A204.1 (cell line): ENCODE measurements around the gene ARHGEF40.

Experiments
- FAIRE-seq: peaks from 2 replicates; lab custom pipeline; 2012; peaks lifted over from hg19 to GRCh38; lab: Jason Lieb, UNC

Gene ARHGEF40

DNA sequence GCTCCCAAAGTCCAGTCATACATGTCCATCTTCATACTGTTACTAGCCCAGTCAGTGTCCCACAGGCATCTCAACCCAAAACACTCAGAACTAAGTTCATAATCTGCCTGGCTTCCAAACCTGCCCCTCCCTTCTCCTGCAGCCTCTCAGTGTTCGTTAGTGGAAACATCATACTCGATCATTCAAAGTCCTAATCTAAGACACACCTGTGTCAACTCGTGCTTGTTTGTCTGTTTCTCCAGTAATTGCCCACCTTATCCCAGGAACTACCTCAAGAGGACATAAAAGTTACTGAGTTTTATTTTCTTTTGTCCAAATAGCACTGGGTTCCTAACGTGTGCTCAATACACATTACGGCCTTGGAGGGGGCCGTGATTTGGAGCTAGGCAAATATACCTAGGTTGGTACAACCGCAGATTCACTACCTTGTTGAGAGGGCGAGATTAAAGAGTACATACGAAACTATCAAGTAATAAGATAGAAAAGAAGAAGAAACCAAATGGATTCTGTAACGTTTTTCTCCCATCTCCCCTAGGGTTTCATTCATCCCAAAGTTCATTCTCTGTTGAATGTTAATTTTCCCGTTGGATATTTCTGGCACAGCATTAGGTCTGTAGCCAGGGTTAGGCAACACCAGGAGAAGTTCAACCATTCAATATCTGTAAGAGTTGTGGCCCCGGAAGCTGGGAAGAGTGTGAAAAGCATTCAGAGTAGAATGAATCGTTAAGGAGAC lies 9.3 kb upstream of the ARHGEF40 start:
- no peak for FAIRE-seq

DNA sequence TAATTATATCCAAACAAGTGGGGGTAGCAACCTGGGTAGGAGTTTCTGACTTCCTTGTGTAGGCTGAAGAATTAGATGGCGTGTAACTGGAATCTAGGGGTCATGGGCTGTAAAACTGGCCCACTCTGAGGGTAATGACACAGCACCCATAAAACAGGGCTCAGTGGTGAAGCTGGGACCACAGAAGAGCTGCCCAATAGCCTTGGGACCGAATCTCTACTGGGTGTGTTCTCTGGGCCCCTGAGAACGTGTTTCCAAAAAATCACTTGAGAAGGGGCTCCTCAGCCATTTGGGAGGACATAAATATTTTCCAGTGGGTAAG lies 8.8 kb upstream of the ARHGEF40 start:
- no peak for FAIRE-seq

- no peak for FAIRE-seq
These were observed 6.6 kb upstream of the ARHGEF40 start for GRCh38 chr14:21063479-21063878.

GRCh38 chr14:21066882-21067502 lies 3.1 kb upstream of the ARHGEF40 start:
- no peak for FAIRE-seq

DNA sequence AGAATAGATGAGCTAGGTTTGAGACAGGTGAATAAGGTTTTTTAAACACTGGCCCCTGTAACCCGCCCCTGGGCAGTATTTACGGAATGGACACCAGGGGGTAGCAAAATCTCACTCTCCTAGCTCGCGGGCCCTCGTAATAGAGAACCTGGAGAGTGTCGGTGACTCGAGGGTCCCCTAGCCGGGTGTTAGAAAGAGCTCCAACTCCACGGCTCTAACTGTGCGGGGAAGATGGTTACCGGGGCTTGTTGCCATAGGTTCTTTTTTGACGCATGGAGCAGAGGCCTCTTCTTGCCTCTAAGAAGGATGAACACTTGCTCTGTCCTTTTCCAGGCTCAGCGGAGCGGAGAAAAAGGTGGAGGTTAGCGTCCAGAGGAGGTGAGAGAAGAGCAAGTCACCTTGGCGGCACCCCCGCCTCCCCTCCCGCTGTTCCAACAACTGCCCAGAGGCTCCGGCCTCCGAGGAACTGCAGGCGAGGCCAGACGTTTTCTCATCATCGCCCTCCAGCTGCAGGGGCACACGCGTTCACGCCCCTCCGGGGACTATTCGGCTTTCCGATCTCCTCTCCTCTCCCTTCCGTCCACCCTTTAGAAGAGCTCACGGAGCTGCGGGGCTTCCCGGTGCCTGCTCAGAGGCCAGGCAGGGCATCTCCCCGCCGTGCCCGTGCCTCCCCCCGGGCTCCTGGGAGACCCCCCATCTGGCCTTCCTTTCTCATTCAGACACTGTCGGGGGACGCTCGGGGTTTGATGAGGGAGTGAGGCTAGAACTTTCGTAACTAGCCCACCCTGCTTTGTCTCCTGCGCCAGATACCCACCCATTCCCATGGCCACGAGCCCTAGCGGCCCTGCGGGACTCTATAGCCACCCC lies 1.4 kb upstream of the ARHGEF40 start:
- no peak for FAIRE-seq

GRCh38 chr14:21069388-21070082 lies 569 bp upstream of the ARHGEF40 start:
- no peak for FAIRE-seq

DNA sequence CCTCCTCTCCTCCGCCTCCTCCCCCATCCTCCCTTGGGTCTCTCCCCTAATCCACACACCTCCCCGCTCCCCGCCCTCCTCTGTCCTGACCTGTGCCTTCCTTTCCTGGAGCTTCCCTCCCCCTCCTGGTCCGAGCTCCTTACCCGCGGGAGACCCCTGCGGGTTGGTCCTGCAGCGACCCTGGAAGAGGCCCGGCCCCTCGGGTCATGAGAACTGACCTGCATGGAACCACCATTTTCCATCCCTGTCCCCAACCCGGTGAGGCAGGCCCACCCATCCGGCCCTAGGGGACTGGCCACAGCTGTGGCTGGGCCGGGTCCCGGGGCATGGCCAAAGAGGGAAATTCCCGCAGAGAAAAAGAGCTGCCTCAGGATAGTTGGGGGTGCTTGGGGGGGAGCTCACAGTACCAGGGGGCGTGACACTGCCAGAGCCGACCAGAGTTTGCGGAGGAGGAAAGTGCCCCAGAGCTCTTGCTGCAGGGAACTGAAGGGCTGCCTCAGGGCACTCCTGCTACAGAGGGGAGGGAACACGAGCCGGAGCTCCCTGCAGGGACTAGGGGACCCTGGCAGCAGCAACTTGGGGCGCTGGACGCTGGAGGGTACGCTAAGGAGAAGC lies 613 bp downstream of the ARHGEF40 start:
- no peak for FAIRE-seq

GRCh38 chr14:21071225-21072030 lies 1.3 kb downstream of the ARHGEF40 start:
- no peak for FAIRE-seq

DNA sequence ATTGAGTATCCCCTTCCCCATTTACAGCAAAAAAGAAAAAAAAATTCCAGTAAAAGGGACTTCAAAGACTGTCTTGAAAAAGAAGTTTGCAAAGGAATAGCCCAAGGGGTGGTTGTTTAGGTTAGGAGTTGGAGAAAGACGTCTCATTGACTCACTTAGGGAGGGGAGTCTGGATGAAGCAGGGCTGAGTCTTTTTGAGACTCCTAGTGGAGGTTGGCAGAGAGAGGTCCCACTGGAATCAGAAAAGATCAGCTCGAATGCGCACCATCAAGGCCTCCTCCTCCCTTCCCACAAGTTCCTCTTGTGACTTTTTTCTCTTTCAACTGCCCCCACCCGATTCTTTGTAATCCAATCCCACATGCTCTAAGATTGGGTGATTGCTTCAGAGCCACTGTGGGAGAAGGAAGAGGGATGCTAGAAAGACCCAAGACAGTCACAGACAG lies 1.9 kb downstream of the ARHGEF40 start:
- no peak for FAIRE-seq

DNA sequence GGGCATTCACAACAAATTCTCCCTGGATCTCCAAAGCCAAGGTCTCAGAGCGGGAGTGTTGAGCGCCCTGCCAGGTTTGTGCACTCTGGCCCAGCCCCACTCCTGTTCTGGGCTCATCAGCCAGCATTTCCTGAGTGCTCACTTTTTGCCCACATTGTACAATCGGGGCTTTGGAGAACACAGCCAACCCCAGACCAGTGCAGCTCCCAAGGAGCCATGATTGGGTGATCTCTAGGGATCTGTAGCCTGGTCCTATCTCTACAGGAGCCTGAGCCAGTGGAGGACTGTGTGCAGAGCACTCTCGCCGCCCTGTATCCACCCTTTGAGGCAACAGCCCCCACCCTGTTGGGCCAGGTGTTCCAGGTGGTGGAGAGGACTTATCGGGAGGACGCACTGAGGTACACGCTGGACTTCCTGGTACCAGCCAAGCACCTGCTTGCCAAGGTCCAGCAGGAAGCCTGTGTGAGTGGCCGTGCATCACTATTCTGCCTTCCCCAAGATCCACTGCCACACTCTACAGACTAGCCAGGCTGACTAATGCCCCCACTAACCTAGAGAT lies 2.8 kb downstream of the ARHGEF40 start:
- no peak for FAIRE-seq

- no peak for FAIRE-seq
These were observed 3.8 kb downstream of the ARHGEF40 start for GRCh38 chr14:21073921-21074320.

- no peak for FAIRE-seq
These were observed 4.5 kb downstream of the ARHGEF40 start for GRCh38 chr14:21074398-21075272.

GRCh38 chr14:21075719-21076437 lies 5.8 kb downstream of the ARHGEF40 start:
- FAIRE-seq = no peak

DNA sequence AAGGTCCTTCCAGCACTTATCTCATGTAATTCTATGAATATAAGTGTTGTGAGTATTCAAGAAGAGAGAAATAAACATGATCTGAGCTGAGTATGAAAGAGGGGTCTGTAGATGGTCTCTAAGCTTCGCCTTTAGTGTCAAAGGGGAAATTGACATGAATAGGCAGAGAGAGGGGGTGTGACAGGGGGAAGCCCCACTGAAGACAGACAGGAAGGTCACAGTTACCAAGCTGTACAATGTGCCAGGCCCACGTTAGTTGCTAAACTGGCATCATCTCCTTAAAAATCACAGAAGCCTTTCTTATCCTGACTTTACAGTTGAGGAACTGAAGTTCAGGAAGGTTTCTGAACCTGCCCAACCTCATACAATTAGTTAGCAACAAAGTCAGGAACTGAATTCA lies 7.6 kb downstream of the ARHGEF40 start:
- no peak for FAIRE-seq

GRCh38 chr14:21078287-21078686 lies 8.2 kb downstream of the ARHGEF40 start:
- no peak for FAIRE-seq

GRCh38 chr14:21078726-21079125 lies 8.6 kb downstream of the ARHGEF40 start:
- FAIRE-seq = no peak

DNA sequence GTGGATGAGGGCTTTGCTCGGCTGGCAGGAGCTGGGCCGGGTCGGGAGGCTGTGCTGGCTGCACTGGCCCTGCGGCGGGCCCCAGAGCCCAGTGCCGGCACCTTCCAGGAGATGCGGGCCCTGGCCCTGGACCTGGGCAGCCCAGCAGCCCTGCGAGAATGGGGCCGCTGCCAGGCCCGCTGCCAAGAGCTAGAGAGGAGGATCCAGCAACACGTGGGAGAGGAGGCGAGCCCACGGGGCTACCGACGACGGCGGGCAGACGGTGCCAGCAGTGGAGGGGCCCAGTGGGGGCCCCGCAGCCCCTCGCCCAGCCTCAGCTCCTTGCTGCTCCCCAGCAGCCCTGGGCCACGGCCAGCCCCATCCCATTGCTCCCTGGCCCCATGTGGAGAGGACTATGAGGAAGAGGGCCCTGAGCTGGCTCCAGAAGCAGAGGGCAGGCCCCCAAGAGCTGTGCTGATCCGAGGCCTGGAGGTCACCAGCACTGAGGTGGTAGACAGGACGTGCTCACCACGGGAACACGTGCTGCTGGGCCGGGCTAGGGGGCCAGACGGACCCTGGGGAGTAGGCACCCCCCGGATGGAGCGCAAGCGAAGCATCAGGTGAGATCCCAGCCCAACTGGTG lies 11.5 kb downstream of the ARHGEF40 start:
- no peak for FAIRE-seq

DNA sequence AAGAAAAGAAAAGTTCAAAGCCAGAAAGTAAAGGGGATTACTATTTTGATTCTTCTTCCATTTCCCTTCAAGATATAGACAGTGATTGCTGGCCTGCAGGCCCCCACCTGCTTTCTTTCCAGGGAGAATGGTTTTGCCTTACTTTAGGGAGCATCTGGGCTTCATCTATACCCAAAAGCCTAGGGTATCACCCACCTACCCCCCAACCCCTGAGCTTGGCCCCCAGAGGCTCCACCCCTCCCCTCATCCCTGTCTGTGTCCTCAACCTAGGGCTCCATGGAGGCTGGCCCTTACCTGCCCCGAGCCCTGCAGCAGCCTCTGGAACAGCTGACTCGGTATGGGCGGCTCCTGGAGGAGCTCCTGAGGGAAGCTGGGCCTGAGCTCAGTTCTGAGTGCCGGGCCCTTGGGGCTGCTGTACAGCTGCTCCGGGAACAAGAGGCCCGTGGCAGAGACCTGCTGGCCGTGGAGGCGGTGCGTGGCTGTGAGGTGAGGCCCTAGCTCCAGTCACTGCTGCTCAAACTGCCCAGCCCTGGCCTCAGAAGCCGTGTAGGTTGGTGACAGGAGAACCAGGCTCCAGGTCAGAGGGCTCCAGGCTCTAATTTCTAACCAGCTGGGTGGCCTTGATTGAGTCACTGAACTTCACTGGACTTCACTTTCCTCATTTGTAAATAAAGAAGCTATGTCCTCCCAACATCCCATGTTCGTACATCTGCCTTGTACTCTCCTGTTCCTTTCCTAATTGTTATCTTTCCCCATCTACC lies 13.6 kb downstream of the ARHGEF40 start:
- no peak for FAIRE-seq
